Measurements from ENCODE around the gene EFCC1. TPM values are rescaled to one million over a fixed set of nuclear protein-coding genes. Genes with fewer than 3 reads are reported as not detected.
A peak's percentile ranks its signal among the peaks of the same experiment; 100 is the strongest.

Gene EFCC1
- total and polyA plus RNA-seq, 2 of the 13 experiments (the other 11 are each of a cell fraction or from before 2014, with no cell fraction given) = not detected

- TF ChIP-seq HNF4A (CRISPR knock-in tag; IDR thresholded peaks at IDR 0.05) = 0 out of 2 replicates have a peak, but pooled peaks have one; percentile 8
- TF ChIP-seq, protein P1, sequence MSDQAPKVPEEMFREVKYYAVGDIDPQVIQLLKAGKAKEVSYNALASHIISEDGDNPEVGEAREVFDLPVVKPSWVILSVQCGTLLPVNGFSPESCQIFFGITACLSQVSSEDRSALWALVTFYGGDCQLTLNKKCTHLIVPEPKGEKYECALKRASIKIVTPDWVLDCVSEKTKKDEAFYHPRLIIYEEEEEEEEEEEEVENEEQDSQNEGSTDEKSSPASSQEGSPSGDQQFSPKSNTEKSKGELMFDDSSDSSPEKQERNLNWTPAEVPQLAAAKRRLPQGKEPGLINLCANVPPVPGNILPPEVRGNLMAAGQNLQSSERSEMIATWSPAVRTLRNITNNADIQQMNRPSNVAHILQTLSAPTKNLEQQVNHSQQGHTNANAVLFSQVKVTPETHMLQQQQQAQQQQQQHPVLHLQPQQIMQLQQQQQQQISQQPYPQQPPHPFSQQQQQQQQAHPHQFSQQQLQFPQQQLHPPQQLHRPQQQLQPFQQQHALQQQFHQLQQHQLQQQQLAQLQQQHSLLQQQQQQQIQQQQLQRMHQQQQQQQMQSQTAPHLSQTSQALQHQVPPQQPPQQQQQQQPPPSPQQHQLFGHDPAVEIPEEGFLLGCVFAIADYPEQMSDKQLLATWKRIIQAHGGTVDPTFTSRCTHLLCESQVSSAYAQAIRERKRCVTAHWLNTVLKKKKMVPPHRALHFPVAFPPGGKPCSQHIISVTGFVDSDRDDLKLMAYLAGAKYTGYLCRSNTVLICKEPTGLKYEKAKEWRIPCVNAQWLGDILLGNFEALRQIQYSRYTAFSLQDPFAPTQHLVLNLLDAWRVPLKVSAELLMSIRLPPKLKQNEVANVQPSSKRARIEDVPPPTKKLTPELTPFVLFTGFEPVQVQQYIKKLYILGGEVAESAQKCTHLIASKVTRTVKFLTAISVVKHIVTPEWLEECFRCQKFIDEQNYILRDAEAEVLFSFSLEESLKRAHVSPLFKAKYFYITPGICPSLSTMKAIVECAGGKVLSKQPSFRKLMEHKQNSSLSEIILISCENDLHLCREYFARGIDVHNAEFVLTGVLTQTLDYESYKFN (CRISPR knock-in tag; conservative IDR thresholded peaks at IDR 0.05) = 0 out of 2 replicates have a peak, but pooled peaks have one; percentile 23
Observed at GRCh38 chr3:128999102-128999501, 2.0 kb upstream of the EFCC1 start (continued).

GRCh38 chr3:129000742-129001100 is 383 bp upstream of the EFCC1 start:
- TF ChIP-seq EZH2 (conservative IDR thresholded peaks at IDR 0.05; ENCODE audit: low read depth, low read length) (0 out of 2 replicates have a peak, but pooled peaks have one; percentile 32), CBFB (CRISPR knock-in tag; IDR thresholded peaks at IDR 0.05) (no peak)
- Histone ChIP-seq H3K36me3 (replicated peaks in 1 of 2; ENCODE audit: control insufficient read depth in 1 of 2, insufficient read depth in 2 of 2, low read length in 2 of 2) (no peaks in the 10 kb centered on the region; a peak in 1 of 5 replicates), H3K4me3 (replicated peaks in 1 of 3; ENCODE audit: insufficient read depth in 1 of 3, low read depth in 2 of 3, low read length in 3 of 3) (no peak overlapping the region), H3K9me3 (ENCODE audit: low read length) (no peaks in the 10 kb centered on the region), H3K27me3 (ENCODE audit: control insufficient read depth in 1 of 2, insufficient read depth in 2 of 2, low read length in 2 of 2) (peaks cover 0 to 40% of the 10 kb centered on the region in 2 experiments), H4K20me1 (ENCODE audit: insufficient read depth, low read length) (no peaks in the 10 kb centered on the region), H3K27ac (ENCODE audit: extremely low read length, insufficient read depth, low read length) (no peak overlapping the region), H3K4me2 (ENCODE audit: low read depth, low read length) (no peak overlapping the region), H3K9ac (ENCODE audit: insufficient read depth, low read depth, low read length) (no peak overlapping the region), H3K4me1 (ENCODE audit: insufficient read depth, low read length) (peaks cover 49% of the 10 kb centered on the region), H2AFZ (ENCODE audit: low read length) (no peak overlapping the region), H3K79me2 (ENCODE audit: insufficient read depth, low read length) (no peaks in the 10 kb centered on the region)
- CTCF ChIA-PET (ENCODE audit: low intra/inter-chr PET ratio, low total read pairs) = no interaction called here
- DNase-seq (ENCODE audit: low spot score) (no peak), FAIRE-seq (no peak), ATAC-seq (no peak)
- no TSS peak for BruUV-seq (replicated peaks)
- WGBS (ENCODE audit: low lambda C conversion rate) = 36% methylated on average over 4 of the region's 15 CpGs
- in situ Hi-C loops (cut with HindIII; ENCODE audit: extremely low pct_ligation_motif_present, low pct_unique_long_range_greater_than_20kb) (no loop called here), intact Hi-C loops (cut with micrococcal nuclease; ENCODE audit: unreplicated experiment) (no loop called here)
- POLR2A ChIA-PET = no interaction called here

All from HepG2 (cell line).